Nephron progenitor cell (in vitro differentiated cells): ENCODE data around the gene HPS1.

ENCODE experiments used
- DNase-seq: peaks from one replicate; pipeline ENCODE4 v3.0.0; 2021
- H3K27ac Mint-ChIP-seq: 2 replicates; pipeline ENCODE4 v1.8.0; 2021; ENCODE audit warnings: mild to moderate bottlenecking, moderate library complexity, mixed read lengths
- H3K27me3 Mint-ChIP-seq: 2 replicates; pipeline ENCODE4 v1.8.0; 2021; ENCODE audit warnings: mild to moderate bottlenecking, low read depth, mixed read lengths; ENCODE audit not compliant: poor library complexity
- H3K36me3 Mint-ChIP-seq: 2 replicates; pipeline ENCODE4 v1.8.0; 2021; ENCODE audit warnings: low read depth, mixed read lengths
- H3K4me1 Mint-ChIP-seq: 2 replicates; pipeline ENCODE4 v1.8.0; 2021; ENCODE audit warnings: mixed read lengths
- H3K4me3 Mint-ChIP-seq: 2 replicates; pipeline ENCODE4 v1.8.0; 2021; ENCODE audit warnings: mild to moderate bottlenecking, moderate library complexity, mixed read lengths
- H3K9me3 Mint-ChIP-seq: 2 replicates; pipeline ENCODE4 v1.8.0; 2021; ENCODE audit warnings: mild to moderate bottlenecking, moderate library complexity, mixed read lengths
- CTCF ChIP-seq: fragments of 200-600 bp; sonication (generic); IDR thresholded peaks from 2 replicates; pipeline ENCODE4 v1.5.0; 2021; ENCODE audit warnings: antibody characterized with exemption

The HPS1 gene

GRCh38 chr10:98382691-98383101, 64.0 kb downstream of the HPS1 start:
- H3K4me3 Mint-ChIP-seq = no peak overlapping the region
- peaks cover 8% of the 10 kb centered on the region for H3K27me3 Mint-ChIP-seq
- no peak overlapping the region for H3K27ac Mint-ChIP-seq

GRCh38 chr10:98380493-98381339, 66.0 kb downstream of the HPS1 start:
- no peak overlapping the region for H3K4me3 Mint-ChIP-seq
- DNase-seq = no peak
- peaks cover 69% of the 10 kb centered on the region for H3K4me1 Mint-ChIP-seq
- no peak for TF ChIP-seq CTCF
- H3K27me3 Mint-ChIP-seq = peaks cover 8% of the 10 kb centered on the region
- H3K9me3 Mint-ChIP-seq = peaks cover 4% of the 10 kb centered on the region
- peak overlapping the region; percentile 90 for H3K27ac Mint-ChIP-seq
- peaks cover 4% of the 10 kb centered on the region for H3K36me3 Mint-ChIP-seq

More at GRCh38 chr10:98382691-98383101, 64.0 kb downstream of the HPS1 start:
- Mint-ChIP-seq H3K36me3 (peaks cover 4% of the 10 kb centered on the region), H3K4me1 (peaks cover 50% of the 10 kb centered on the region), H3K9me3 (peaks cover 3% of the 10 kb centered on the region)
- no peak for TF ChIP-seq CTCF
- no peak for DNase-seq

GRCh38 chr10:98378722-98379121, 68.0 kb downstream of the HPS1 start:
- no peak for TF ChIP-seq CTCF
- Mint-ChIP-seq H3K36me3 (peaks cover 4% of the 10 kb centered on the region), H3K4me1 (peaks cover 76% of the 10 kb centered on the region), H3K27ac (no peak overlapping the region), H3K9me3 (peaks cover 4% of the 10 kb centered on the region), H3K4me3 (no peak overlapping the region), H3K27me3 (peaks cover 17% of the 10 kb centered on the region)
- no peak for DNase-seq

- peaks cover 73% of the 10 kb centered on the region for H3K4me1 Mint-ChIP-seq
- H3K4me3 Mint-ChIP-seq = no peak overlapping the region
- peaks cover 4% of the 10 kb centered on the region for H3K9me3 Mint-ChIP-seq
- H3K27ac Mint-ChIP-seq = no peak overlapping the region
- H3K36me3 Mint-ChIP-seq = peaks cover 4% of the 10 kb centered on the region
- TF ChIP-seq CTCF = no peak
- peaks cover 20% of the 10 kb centered on the region for H3K27me3 Mint-ChIP-seq
- DNase-seq = no peak
Observed at GRCh38 chr10:98377536-98377935, 69.2 kb downstream of the HPS1 start.

- Mint-ChIP-seq H3K9me3 (peaks cover 4% of the 10 kb centered on the region), H3K4me1 (peaks cover 70% of the 10 kb centered on the region), H3K27me3 (peaks cover 20% of the 10 kb centered on the region), H3K36me3 (peaks cover 4% of the 10 kb centered on the region), H3K27ac (peak overlapping the region; percentile 85), H3K4me3 (no peak overlapping the region)
- no peak for DNase-seq
- TF ChIP-seq CTCF = no peak
Observed at GRCh38 chr10:98377001-98377400, 69.7 kb downstream of the HPS1 start.

GRCh38 chr10:98376485-98376884, 70.2 kb downstream of the HPS1 start:
- H3K4me1 Mint-ChIP-seq = peaks cover 74% of the 10 kb centered on the region
- no peak for TF ChIP-seq CTCF
- peak overlapping the region; percentile 14 for H3K4me3 Mint-ChIP-seq
- peak overlapping the region; percentile 85 for H3K27ac Mint-ChIP-seq
- DNase-seq = no peak
- peaks cover 4% of the 10 kb centered on the region for H3K36me3 Mint-ChIP-seq
- H3K27me3 Mint-ChIP-seq = peaks cover 20% of the 10 kb centered on the region
- peaks cover 4% of the 10 kb centered on the region for H3K9me3 Mint-ChIP-seq
